Cardiac fibroblast (primary cell): ENCODE results near the gene SMARCC1.

Source experiments
- DNase-seq, 2 donors: peaks; one replicate each; pipeline versions ENCODE4 v3.0.0 to v3.0.0-alpha.2; 2010; ENCODE audit warnings: low read depth in 2 of 2
- H3K4me3 ChIP-seq, 2 donors: replicated peaks in 1 of 2; 1 replicate in 1 of 2; 2 replicates in 1 of 2; pipeline ENCODE4 v1.5.1; 2011; ENCODE audit warnings: low read depth in 2 of 2, low read length in 2 of 2, mild to moderate bottlenecking in 2 of 2, moderate library complexity in 1 of 2
- CTCF ChIP-seq: IDR thresholded peaks from one replicate; pipeline ENCODE4 v1.5.1; 2011; ENCODE audit warnings: low read depth, mild to moderate bottlenecking, low read length, inconsistent platforms

Gene SMARCC1

GRCh38 chr3:47604145-47604544 is 177.5 kb downstream of the SMARCC1 start:
- DNase-seq: no peak
- TF ChIP-seq CTCF: no peak
- H3K4me3 ChIP-seq: no peak overlapping the region

GRCh38 chr3:47603332-47603731 is 178.4 kb downstream of the SMARCC1 start:
- DNase-seq: no peak
- H3K4me3 ChIP-seq: no peak overlapping the region
- TF ChIP-seq CTCF: no peak

GRCh38 chr3:47601281-47601680 is 180.4 kb downstream of the SMARCC1 start:
- DNase-seq: no peak
- TF ChIP-seq CTCF: no peak
- no peak overlapping the region for H3K4me3 ChIP-seq

GRCh38 chr3:47594792-47595191 is 186.9 kb downstream of the SMARCC1 start:
- no peak overlapping the region for H3K4me3 ChIP-seq
- DNase-seq: no peak
- TF ChIP-seq CTCF: no peak

GRCh38 chr3:47592066-47592795 is 189.5 kb downstream of the SMARCC1 start:
- no peak for DNase-seq
- H3K4me3 ChIP-seq: no peak overlapping the region
- TF ChIP-seq CTCF: no peak

- TF ChIP-seq CTCF: no peak
- H3K4me3 ChIP-seq: no peak overlapping the region
- DNase-seq: no peak
Observed at GRCh38 chr3:47590216-47590615, 191.5 kb downstream of the SMARCC1 start.

- DNase-seq: no peak
- no peak overlapping the region for H3K4me3 ChIP-seq
- TF ChIP-seq CTCF: no peak
Observed at GRCh38 chr3:47588587-47588986, 193.1 kb downstream of the SMARCC1 start.
